Body of pancreas (tissue), 4 donors: ENCODE results near the gene RAPGEF5.

Experiments used
- CTCF ChIP-seq, 7 experiments: fragments of 450-650 bp in 4 of 7; fragments of 200-600 bp in 3 of 7; sonication (generic) in 3 of 7; IDR thresholded peaks; one replicate each; pipeline ENCODE4 v1.5.1; 2016 to 2019; ENCODE audit warnings: antibody characterized with exemption in 7 of 7
- POLR2A ChIP-seq, 3 donors: fragments of 450-650 bp; IDR thresholded peaks; one replicate each; pipeline ENCODE4 v1.6.1; 2016; ENCODE audit warnings: antibody characterized with exemption in 3 of 3, mild to moderate bottlenecking in 2 of 3

DNA sequence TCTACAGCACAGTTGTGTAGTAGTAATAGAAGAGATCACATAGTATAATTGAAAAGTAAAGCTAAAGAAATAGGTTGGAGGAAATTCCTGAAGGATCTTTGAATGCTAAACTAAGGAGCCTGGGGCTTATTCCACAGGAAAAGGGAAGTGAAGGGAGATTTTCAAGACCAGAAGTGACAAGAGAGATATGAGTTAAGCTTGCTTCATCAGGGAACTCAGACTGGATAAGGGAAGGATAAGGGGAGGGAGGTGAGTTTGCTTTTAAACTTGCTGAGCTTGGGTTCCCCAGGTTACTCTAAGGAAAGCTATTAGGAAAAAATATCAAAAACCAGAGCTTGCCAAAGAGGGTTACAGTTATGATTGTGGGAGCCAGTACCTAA lies 182.4 kb downstream of the RAPGEF5 start:
- no peak for TF ChIP-seq POLR2A (IDR thresholded peaks at IDR 0.05)
- no peak for TF ChIP-seq CTCF (IDR thresholded peaks at IDR 0.05)
